NCI-H345 treated with DMSO at 0.1 percent for 48 hours (cell line): ENCODE measurements around the gene PRKCZ.

Source experiments
- DNase-seq: peaks from one replicate; lab custom pipeline; 2025; ENCODE audit not compliant: unreplicated experiment; lab: John Stamatoyannopoulos, UW

Gene PRKCZ

DNA sequence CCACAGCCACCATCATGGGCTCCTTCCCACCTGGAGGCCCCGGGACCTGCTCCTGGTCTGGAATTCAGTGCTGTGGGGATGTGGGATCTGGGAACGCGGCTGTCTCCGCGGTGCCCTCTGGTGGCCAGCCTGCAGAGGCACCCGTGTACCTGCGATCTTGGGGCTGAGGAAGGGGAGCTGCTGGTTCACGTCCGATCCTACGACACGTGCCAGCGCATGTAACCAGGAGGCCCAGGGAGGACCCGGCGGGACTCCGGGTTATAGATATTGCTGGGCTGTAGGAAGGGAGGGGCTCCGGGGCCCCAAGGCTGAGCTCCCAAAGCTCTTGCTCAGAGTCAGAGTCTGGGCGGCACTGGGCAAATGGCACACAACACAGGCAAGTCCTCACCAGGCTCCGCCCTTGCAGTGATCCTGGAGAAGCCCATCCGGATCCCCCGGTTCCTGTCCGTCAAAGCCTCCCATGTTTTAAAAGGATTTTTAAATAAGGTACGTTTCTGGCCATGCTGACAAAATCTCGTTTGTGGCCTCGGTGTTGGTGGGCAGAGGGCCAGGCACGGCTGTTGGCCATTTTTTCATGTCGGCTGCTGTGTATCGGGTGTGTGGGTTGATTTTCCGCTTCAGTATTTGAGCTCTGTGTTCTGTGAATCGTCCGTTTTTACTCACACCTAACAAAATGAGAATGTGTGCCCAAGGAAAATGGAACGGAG, 124.3 kb downstream of the PRKCZ start:
- peak; percentile 1 for DNase-seq

DNA sequence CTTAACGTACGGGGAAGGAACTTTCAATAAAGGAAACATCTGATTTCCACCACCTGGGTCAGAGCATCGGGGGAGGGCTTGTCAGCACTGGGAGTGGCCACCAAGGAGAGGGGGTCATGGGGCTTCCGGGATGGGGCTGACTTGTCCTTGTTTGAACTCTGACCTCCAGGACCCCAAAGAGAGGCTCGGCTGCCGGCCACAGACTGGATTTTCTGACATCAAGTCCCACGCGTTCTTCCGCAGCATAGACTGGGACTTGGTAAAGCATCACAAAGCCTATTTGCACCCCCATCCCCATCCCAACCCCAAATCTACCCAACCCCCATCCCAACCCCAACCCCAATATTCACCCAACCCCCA, 124.8 kb downstream of the PRKCZ start:
- DNase-seq = no peak

- DNase-seq = no peak
Measured at GRCh38 chr1:2175681-2176454, 125.7 kb downstream of the PRKCZ start.

DNA sequence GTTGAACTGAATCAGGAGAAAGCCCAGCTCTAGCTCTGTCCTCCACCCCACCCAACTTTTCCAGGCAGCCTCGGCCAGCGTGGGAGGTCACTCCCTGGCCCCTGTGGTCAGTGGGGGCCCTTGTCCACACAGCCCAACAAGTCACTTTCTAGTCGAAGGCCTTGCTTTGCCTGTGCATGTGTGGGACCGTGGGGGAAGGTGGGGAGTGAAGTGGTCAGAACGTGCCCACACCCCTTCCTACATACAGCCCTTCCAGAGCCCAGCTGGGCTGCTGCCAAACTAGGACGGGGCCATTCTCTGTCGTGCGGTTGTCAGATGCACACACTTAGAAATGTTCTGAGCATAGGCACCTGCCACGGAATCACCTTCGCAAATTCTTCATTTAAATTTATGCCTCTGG, 126.4 kb downstream of the PRKCZ start:
- no peak for DNase-seq

DNA sequence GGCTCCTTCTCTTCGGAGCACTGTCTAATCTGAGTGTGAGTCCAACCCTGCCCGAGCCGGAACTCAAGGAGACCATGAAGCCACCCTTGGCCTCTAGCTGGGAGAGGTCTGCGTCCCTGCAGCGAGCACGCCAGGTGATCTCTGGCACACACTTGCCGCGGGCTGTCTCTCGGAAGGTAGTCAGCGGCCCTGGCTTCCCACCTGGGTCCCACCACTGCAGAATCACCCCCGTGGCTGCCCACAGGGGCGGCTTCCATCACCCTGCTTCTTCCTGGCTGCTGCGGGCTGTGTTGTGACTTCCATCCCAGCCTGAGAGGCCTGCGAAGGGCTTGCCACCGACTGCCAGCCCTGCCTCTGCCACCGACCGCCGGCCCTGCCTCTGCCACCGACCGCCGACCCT, 127.3 kb downstream of the PRKCZ start:
- no peak for DNase-seq

GRCh38 chr1:2177946-2178538, 127.8 kb downstream of the PRKCZ start:
- DNase-seq = no peak

GRCh38 chr1:2178875-2179274, 128.7 kb downstream of the PRKCZ start:
- DNase-seq = no peak

- DNase-seq = peak; percentile 85
Measured at GRCh38 chr1:2179283-2180013, 129.2 kb downstream of the PRKCZ start.

DNA sequence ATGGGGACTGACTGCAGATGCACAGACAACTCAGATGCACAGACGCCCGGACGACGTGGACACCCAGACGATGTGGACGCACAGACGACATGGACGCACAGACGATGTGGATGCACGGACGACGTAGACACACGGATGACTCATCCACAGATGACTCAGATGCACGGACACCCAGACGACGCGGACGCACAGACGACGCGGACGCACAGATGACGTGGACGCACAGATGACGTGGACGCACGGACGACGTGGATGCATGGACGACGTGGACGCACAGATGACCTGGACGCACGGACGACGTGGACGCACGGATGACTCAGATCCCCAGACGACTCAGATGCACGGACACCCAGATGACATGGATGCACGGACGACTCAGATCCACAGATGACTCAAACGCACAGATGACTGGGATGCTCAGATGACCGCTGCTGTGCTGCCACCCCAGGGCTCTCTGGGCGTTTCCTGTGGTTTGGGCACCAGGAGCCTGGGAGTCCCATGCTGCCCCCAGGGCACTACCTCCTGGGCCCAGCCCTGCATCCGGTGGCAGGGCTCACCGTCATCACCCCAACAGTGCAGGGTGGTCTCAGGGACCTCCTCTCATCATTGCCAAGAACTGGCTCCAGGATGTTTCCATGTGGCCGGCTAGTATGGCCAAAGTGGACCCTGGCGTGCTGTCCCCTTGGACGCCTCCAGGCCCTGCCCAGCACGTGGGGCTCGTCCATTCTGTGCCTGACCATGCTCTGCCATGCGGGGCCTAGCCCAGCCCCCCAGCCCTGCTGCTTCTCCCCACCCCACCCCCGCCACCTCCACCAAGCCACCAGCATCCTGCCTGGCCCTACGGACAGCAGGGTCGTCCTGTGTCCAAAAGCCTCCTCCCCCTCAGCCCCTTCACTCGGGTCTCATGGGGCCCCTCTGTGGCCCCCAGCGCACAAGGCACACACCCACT, 130.4 kb downstream of the PRKCZ start:
- no peak for DNase-seq

DNA sequence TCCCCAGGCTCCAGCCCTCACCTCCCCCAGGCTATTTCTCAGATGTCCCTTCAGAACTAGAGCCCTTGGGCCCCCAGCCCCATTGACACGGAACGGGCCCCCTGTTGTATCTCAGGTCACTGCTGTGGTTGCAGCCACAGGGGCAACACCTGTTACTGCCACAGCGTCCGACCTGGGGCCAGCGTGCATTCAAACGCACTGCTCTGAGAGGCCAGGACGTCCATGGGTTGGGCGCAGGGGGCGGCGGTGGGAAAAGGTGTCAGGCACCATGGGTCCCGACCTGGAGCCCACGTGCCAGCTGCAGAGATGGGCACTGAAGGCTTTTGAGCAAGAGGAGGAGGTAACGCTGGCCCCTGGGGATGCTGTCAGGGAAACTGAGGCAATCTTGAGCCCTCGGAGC, 131.1 kb downstream of the PRKCZ start:
- no peak for DNase-seq

- DNase-seq = no peak
Measured at GRCh38 chr1:2181752-2182151, 131.5 kb downstream of the PRKCZ start.

DNA sequence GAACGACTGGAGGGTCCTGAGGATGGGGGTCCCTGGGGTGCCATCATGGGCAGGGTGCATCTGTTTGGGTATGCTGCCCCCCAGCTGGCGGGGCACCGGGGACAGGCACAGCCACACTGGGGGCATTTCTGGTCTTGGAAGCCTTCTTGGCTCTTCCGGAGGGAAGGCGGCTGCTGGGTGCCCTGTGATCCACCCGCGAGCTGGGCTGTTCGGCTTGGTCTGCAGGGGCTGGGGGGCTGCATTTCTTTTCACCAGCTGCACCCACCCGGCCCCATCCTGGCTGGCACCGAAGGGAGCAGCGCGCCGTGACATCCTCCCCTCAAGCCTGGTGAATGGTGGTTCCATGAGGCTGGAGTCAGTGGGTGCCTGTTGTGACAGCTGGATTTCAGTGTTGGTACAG, 132.2 kb downstream of the PRKCZ start:
- DNase-seq = no peak

DNA sequence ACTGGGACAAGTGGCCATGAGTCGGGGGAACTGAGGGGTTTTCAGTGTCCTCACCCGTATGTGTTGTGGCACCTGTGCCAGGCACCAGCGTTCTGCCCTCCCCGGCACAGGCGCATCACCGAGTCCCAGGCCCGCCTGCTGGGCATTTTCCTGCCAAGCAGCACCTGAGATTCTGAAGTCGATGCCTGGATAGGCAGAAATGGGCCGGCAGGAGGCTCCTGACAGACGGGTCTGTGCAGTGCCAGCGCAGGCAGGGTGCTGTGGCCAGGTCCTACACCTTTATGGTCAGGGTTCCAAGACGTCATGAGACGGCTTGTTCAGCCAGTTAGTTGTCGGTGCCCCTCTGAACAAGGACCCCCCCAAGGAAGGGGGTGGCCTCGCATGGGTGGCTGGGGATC, 133.7 kb downstream of the PRKCZ start:
- no peak for DNase-seq

DNA sequence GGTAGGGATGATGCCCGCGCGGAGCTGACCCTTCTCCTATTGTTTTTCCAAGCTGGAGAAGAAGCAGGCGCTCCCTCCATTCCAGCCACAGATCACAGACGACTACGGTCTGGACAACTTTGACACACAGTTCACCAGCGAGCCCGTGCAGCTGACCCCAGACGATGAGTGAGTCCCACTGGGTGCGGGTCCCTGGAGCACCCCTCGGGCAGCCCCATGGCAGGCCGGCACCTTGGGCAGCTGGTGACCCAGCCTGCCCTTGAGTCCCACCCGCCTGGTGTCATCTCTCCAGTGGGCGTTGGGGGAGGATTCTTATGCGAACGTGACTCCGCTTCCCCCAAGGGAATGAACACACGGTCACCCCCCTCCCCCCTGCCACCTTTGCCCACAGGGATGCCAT, 134.3 kb downstream of the PRKCZ start:
- DNase-seq = no peak

- DNase-seq = no peak
Measured at GRCh38 chr1:2184934-2185333, 134.7 kb downstream of the PRKCZ start.

DNA sequence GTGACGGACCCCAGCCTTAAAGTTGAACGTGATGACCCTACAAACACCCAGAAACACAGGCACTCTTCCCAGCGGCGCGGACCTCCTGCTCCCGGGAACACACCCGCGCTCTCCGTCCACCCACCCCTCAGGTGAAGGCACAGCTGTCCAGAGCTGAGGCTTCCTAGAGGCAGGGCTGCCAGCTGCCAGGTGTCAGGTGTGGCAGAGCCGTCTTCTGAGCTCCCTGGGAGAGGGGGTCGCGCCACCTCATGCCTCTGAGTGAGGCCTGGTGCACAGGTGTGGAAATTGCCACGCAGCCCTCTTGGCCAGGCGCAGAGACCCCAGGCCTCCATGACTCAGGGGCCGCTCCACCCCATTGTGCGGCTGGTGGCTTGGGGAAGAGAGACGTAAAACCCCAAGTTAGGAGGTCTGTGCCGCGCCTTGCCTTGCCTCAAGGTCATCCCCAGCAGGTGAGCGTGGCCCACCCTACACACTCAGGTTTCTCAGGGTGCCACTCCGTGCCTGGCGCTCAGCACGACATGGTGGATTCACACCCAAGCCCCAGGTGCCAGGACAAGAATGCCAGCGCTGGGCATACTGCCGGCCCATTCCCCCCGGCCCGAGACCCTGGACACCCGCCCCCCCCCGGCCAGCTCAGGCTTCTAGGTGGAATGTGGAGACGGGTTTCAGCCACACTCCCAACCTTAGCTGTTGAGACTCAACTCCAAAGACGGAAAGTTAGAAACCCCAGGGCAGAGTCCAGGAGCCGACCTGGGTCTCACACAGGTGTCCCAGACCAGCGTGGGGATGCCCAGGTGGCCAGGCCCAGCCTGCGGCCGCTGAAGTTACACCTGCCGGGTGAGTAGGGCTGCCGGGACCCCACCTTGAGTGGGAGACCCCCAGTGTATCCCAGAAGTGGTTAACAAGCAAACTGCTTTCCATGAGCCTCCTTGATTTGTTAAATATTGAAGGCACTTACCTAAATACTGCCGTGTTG, 136.0 kb downstream of the PRKCZ start:
- DNase-seq = no peak

- no peak for DNase-seq
Measured at GRCh38 chr1:2186901-2187300, 136.7 kb downstream of the PRKCZ start.

DNA sequence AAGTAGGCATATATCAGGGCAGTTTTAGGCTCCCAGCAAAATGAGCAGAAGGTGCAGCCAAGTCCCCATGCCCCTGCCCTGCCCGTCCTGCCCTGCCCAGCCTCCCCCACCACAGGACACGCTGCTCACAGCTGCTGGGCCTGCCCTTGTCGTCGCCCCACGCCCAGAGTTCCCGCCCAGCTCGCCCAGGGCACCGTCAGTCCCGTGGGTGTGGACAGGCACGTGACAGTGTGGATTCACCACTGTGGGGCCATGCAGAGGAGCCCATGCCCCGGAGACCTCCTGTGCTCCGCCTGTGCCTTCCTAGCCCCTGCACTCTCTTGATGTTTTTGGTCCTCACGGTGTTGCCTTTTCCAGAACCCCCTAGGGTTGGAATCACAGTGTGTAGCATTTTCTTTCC, 137.4 kb downstream of the PRKCZ start:
- no peak for DNase-seq

DNA sequence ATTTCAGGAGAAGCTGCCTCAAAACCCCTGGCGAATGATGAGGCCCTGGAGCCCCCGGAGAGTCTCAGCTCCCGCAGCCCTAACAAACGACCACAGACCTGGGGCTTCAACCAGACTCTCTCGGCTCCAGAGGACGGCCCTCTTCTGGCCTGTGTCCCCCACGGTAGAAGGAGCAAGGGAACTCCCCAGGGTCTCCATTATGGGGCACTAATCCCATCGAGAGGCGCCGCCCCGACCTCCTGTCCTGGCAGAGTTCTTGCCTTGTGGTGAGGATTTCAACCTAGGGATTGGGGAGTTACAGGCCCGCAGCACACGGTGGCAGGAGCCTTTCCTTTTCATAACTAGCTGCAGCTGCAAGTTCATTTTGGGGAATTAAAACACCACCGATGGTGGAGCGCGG, 138.1 kb downstream of the PRKCZ start:
- no peak for DNase-seq
